HG03025 (cell line): Measurements from ENCODE around the gene FTO.

Source experiments
- ATAC-seq: cut with Tn5 transposase; IDR thresholded peaks from one replicate; pipeline ENCODE4 v1.9.1; 2021; ENCODE audit warnings: mild to moderate bottlenecking, moderate library complexity; ENCODE audit not compliant: unreplicated experiment, low FRiP score

Gene FTO

DNA sequence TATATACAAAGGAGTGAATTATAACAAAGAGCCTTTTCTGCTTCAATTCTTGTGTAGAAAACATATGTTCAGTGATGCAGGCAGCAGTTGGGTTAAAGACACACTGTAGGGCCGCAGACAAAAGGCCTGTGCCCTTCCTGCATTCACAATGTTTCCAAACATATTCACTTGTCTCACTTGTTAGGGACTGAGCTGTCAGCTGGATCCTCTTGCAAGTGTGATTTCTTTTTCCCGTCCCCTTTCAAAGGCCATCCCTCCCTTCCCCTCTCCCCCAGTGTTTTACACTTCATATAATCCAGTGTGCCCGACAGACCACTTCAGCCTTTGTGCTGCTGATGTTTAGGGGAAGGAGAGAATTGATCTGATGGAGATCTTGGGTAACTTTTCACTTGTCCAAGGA is 217.0 kb downstream of the FTO start:
- no peak for ATAC-seq

GRCh38 chr16:53922067-53922806 is 218.3 kb downstream of the FTO start:
- ATAC-seq, result no peak

GRCh38 chr16:53922807-53923571 is 219.0 kb downstream of the FTO start:
- no peak for ATAC-seq

DNA sequence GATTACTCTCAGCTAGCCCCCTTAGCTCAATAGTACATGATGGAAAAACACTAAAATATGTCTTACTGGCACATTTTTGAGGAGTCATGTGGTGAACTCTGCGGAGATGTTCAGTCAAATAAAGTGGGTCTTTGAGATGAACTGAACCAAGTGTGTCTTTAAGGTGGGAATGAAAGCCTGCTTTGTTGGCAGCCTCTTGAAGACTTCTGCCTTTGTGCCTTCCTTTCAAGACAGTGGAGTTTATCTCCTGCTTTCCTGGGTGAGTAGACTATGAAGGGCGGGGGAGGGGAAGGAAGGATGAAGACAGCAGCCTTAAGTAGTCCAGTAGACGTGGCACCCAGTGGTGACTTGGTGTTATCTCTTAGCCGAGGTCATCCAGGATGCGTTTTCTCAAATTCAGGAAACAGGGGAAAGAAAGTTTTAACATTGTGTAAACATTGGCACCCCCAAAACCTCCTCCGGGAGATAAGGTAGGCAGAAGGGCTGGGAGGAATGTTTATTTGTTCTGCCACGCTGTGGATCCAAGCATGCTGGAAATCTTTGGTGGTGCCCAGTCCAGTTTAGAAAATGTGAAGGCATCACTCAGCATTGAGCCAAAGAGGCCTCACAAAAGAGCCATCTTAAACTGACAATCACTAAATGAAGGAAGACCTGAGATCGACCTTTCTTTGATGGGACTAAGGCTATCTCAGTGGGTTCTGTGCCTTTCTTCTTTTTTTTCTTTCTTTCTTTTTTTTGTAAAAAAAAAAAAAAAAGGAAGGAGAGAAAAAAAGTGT is 220.6 kb downstream of the FTO start:
- no peak for ATAC-seq

DNA sequence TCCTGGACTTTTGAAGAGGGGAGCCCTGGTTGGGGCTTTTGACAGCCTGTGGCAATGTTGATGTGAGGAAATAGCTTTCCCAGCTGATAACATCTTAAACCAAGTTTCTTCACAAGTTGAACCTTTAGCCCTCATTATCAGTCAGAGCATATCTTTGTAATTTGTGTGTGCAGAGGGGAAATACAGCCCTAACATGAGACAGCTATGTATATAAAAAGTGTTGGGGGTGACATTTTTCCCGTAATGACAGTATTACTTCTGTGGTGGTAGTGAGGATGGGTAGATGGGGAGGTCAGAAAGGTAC is 221.1 kb downstream of the FTO start:
- no peak for ATAC-seq

GRCh38 chr16:53925526-53925925 is 221.6 kb downstream of the FTO start:
- ATAC-seq, result no peak

DNA sequence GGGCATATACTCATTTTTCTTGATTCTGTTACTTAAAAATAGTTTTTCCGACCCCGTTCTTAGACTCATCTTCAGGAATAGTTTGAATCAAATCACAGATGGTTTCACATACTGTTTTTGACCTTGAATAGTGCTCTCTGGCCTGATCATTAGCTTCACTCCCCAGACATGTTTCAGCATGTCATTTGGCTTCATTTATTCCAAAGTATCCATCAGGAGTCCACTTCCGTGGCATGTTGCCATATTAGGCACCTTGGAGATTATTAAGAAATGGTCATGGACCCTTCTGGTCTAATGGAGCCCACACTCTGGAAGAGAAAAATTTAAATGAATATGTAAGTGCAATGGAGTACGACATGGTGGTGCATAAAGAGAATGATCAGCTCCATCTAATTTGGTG is 222.3 kb downstream of the FTO start:
- no peak for ATAC-seq

DNA sequence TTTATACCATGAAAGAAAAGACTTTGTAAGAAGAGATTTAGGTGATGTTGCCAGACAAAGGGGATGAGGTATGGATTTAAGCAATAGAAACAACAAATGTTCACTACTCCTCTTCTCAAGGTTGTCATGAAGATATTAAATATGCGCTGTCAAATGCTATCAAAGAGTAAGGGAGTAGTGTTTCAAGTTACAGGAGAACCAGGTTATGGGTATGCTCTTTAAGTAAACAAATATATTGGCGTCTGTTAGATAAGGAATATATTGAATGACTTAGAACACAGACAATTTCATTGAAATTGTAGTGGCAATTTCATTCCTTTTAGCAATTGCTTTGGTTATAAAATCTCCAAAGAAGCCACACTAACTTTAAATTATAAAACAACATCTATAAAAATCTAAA is 229.0 kb downstream of the FTO start:
- no peak for ATAC-seq

DNA sequence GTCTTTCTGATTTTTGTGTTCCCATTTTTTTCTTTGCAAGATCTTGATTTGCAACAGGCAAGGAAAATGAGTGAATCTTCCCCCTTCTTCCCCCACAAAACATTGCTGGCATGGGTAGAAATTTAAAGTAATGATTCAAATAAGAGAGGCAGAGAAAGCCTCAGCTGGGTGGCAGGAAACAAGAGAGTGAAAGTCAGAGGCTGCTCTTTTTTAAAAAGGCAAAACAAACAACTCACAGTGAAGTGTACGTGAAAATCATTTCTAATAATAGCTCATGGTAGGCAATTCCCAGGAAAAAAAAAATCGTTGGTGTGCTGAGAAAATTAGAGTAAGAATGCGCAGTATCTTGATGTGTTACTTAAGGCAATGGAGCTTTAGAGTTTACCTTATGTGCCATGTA is 229.5 kb downstream of the FTO start:
- no peak for ATAC-seq

DNA sequence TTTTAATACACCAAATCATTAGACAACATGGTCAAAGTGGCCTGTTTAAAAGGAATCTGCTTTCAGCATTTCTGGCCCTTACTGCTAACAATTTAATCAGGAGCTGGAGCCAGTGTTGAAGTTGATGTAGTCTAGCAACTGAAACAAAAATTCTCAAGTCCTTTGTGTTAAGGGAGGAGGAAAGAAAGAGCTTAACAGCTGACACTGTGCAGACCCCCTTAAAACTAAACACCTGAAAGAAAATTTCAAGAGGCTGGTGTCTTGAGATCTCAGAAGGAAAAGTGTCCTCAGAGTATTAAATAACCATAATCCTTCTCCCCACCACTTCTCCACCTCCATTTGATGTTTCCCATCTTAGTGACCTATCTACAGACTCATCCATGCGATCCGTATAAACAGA is 232.1 kb downstream of the FTO start:
- ATAC-seq, result no peak

DNA sequence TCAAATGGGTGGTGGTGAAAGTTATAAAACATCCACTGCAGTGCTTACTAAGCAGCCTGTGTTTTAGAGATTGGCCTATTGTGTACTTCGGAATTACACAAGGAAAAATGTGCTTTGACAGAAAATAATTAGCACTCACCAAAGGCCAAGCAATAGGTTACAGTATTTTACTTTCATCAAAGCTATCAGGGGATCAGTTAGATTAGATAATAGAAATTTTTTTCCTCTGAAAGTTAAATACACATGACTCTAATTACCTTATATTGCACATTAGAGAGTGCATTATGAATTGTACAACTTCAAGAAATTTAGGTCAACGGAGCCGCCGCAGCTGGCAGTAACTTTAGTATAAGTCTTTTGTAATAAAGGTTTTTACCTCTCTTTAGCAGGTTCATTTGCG is 232.6 kb downstream of the FTO start:
- ATAC-seq, result no peak

GRCh38 chr16:53937161-53937880 is 233.4 kb downstream of the FTO start:
- ATAC-seq, result no peak

GRCh38 chr16:53944025-53944424 is 240.1 kb downstream of the FTO start:
- ATAC-seq, result no peak

DNA sequence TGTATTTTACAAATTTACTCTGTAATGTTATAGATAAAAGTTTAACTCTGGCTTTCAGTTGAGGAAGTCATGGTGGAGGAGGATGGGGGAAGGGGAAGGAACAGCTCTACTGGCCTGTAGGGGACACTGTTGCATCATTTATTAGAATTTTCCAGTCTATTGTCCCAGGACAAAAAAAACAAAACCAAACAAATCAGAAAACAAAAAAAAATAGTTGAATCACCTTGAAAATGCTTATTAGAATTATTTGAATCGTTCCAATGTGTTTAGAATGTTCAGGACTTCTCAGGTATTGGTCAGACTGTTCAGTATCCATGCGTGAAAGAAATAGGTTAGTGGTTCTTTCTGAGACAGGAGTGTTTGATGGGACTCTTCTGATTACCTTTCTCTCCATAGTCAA is 242.0 kb downstream of the FTO start:
- ATAC-seq, result no peak

DNA sequence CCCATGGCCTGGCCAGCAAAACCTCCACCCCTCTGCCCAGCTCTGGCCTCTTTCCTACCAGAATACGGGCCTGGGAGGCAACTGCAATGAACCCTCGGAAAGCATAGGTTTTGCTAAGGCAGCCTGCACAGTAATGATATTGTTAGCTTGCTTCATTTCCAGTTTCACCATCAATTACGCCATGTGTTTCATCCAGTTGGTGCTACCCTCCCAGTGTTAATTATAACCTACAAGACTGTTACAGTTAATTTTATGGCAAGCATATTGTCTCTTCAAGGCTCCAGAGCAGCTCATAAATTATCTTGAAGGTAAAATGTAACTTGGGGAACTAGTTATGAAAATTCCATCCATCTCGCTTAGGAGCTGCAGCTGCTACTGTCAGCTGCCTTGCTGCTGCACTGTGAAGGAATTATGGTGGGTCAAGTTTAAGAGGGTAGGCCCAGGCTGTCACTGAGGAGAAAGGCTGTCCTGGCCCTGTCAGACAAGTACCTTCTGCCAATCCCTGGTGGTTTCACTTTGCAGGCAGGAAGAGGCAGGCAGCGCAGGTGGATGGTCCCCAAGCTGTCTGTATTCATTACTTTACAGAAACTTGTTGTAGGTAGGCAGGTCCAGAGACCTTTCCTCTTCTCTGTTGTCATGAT is 242.9 kb downstream of the FTO start:
- ATAC-seq, result no peak

DNA sequence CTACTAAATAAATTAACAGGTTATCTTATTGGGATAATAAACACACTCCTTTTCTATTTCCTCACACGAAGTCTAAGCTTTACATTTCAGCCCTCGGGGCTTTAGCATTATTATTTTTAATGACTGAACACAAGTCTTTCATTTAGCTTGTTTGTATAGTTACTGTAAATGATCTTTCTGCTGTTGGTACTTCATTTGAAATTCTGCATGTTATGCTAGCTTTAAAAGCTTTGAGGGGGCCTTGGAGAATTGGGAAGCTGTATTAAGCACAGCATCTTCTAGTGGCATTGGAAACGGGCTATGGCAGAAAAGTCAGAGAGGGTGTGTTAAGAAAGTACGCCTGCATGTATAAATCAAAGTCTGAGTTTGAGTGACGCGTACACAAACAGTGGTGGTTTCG is 243.7 kb downstream of the FTO start:
- no peak for ATAC-seq

GRCh38 chr16:53948326-53948725 is 244.4 kb downstream of the FTO start:
- no peak for ATAC-seq

DNA sequence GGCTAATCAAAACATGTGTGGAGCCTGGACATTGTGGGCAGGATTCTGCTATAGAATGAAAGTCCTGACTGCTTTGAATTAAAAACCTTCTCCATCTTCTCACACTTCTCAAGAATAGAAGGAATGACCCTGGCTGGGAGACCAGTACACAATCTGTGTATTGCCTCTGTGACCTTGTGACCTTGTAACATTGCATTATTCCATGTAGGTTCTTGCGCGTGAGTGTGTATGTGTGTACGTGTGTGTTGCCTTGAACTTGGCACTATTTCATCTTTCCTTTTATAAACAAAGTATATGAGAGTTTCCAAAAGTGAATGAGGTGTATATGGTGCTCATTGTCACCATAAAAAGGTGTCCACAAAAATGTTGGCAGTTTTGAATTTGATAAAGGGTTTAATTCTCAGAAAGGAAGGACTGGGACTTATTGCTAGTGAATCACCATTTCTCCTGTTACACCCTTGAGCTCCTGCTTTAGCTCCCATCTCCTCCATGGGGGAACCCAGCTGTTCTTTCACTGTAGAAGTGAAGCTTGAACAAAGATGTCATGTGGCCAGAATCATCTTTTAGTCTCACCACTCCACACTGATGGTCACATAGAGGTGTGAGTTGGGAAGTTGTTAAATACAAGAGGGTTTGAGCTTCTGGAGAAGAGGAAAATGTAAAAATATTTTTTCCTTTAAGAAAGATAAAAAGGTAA is 244.9 kb downstream of the FTO start:
- ATAC-seq, result no peak

DNA sequence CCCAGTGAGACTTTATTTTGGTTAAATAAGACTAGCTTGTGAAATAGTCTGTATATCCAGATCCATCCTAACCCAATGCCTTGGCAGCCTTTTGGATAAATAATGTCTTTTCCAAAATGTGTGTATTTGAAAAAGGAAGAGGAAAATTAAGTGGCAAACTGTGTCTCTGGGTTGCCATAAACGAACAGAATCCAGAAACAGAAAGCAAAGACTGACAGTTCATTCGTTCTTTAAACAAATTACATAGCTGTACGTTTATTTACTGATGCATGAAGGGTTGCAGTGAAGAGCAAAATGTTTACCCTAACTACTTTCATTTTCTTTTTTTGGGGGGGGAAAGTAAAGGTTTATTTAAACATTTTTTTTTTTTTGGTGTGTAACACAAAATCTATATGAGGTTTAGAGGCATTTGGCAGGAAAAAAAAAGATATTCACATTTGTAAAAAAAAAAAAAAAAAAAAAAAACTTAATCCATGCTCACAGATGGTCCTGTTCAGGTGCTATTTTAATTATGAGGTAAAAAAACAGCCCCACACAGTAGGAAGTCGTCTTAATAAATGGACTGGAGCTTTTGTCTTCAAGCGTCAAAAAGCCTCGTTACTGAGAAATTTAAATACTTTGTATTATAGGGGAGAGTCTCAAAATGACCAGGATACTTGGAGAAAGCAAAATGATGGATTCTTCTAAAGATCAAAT is 245.9 kb downstream of the FTO start:
- no peak for ATAC-seq
